K562 (cell line): ENCODE results near the gene FBLN7. TPM values are rescaled to one million over a fixed set of nuclear protein-coding genes. Genes with fewer than 3 reads are reported as not detected.

Experiments
- ATAC-seq: fragments of 200-7000 bp; cut with Tn5 transposase; 3 replicates; pipeline ENCODE4 v1.9.1; 2020; ENCODE audit warnings: moderate library complexity
- BruUV-seq: library from RNA; stranded (reverse); fragments of 400-500 nt; replicated peaks from 2 replicates; lab custom pipeline; 2021; lab: Mats Ljungman, UMichigan
- CTCF ChIA-PET: fragments of 300-600 bp; formaldehyde crosslinking; extraction: SDS; loops from one replicate; lab custom pipeline; 2021; ENCODE audit warnings: low intra/inter-chr PET ratio; lab: Yijun Ruan, JAX
- POLR2A ChIA-PET: fragments of 300-600, 350-650 bp; sonication (Branson Sonifier 250); formaldehyde crosslinking; extraction: SDS; loops from one replicate; lab custom pipeline; 2021; ENCODE audit warnings: antibody characterized with exemption, inconsistent platforms; lab: Yijun Ruan, JAX
- DNase-seq, 4 experiments: peaks; one replicate each; pipeline versions ENCODE4 v3.0.0 to v3.0.0-alpha.2; 2011 to 2018; ENCODE audit warnings: low spot score in 3 of 4, mixed read lengths in 3 of 4; ENCODE audit errors: extremely low read depth in 1 of 4
- FAIRE-seq: peaks from 2 replicates; lab custom pipeline; 2011; peaks lifted over from hg19 to GRCh38; lab: Jason Lieb, UNC
- H2AFZ ChIP-seq: 2 replicates; pipeline ENCODE4 v1.6.0; 2011; ENCODE audit warnings: low read depth, low read length, control low read depth, inconsistent platforms
- H3K27ac ChIP-seq: fragments of 200-600 bp; 3 replicates; pipeline ENCODE4 v1.8.0; 2011; ENCODE audit warnings: low read depth, mild to moderate bottlenecking, control low read depth, inconsistent platforms, low read length, moderate library complexity, mixed read lengths; ENCODE audit errors: extremely low read depth
- H3K27me3 ChIP-seq, 2 experiments: fragments of 300-600 bp in 1 of 2; 2 replicates in 1 of 2; 3 replicates in 1 of 2; pipeline versions ENCODE4 v1.6.0 to v1.8.0; 2011; ENCODE audit warnings: inconsistent platforms in 2 of 2, low read length in 2 of 2, mild to moderate bottlenecking in 1 of 2, mixed read lengths in 1 of 2, moderate library complexity in 1 of 2; ENCODE audit not compliant: control insufficient read depth in 2 of 2, insufficient read depth in 2 of 2
- H3K36me3 ChIP-seq: fragments of 300-600 bp; 3 replicates; pipeline ENCODE4 v1.8.0; 2011; ENCODE audit warnings: mild to moderate bottlenecking, low read length, inconsistent platforms; ENCODE audit not compliant: control insufficient read depth, insufficient read depth
- H3K4me1 ChIP-seq, 2 experiments: fragments of 200-600 bp in 1 of 2; replicated peaks in 1 of 2; 2 replicates in 1 of 2; 3 replicates in 1 of 2; pipeline versions ENCODE4 v1.5.1 to v1.8.0; 2011; ENCODE audit warnings: inconsistent platforms in 2 of 2, low read length in 2 of 2, mild to moderate bottlenecking in 1 of 2, mixed read lengths in 1 of 2, moderate library complexity in 1 of 2; ENCODE audit not compliant: control insufficient read depth in 2 of 2, insufficient read depth in 2 of 2
- H3K4me2 ChIP-seq: 2 replicates; pipeline ENCODE4 v1.6.1; 2011; ENCODE audit warnings: low read length, control low read depth, inconsistent platforms, mixed read lengths; ENCODE audit not compliant: insufficient read depth
- H3K4me3 ChIP-seq: fragments of 200-600 bp; sonication (generic), shearing (Covaris generic); 2 replicates; pipeline ENCODE4 v1.5.1; 2016; ENCODE audit warnings: control low read depth, inconsistent platforms
- H3K79me2 ChIP-seq: fragments of 200-600 bp; 3 replicates; pipeline ENCODE4 v1.8.0; 2011; ENCODE audit warnings: low read length, inconsistent platforms; ENCODE audit not compliant: control insufficient read depth, insufficient read depth
- H3K9ac ChIP-seq, 2 experiments: 2 replicates each; pipeline versions ENCODE4 v1.6.0 to v1.6.1; 2011; ENCODE audit warnings: low read depth in 2 of 2, low read length in 2 of 2, control low read depth in 1 of 2, inconsistent platforms in 1 of 2, mild to moderate bottlenecking in 1 of 2, mixed read lengths in 1 of 2; ENCODE audit not compliant: insufficient read depth in 1 of 2
- H3K9me1 ChIP-seq: one replicate; pipeline ENCODE4 v1.6.0; 2011; ENCODE audit warnings: inconsistent platforms, mild to moderate bottlenecking, low read length, moderate library complexity; ENCODE audit not compliant: control insufficient read depth, insufficient read depth
- H3K9me3 ChIP-seq: replicated peaks from 2 replicates; pipeline ENCODE4 v1.5.1; 2011; ENCODE audit warnings: low read depth, low read length, inconsistent platforms; ENCODE audit not compliant: control insufficient read depth, insufficient read depth
- H4K20me1 ChIP-seq: replicated peaks from 2 replicates; pipeline ENCODE4 v1.6.1; 2011; ENCODE audit warnings: low read length, inconsistent platforms, mixed read lengths; ENCODE audit not compliant: control insufficient read depth, insufficient read depth
- CEBPB ChIP-seq: fragments of 450-650 bp; IDR thresholded peaks from 2 replicates; pipeline ENCODE4 v1.6.1; 2016; ENCODE audit warnings: missing genetic modification characterization, missing compliant biosample characterization
- EGR1 ChIP-seq: fragments of 450-650 bp; conservative IDR thresholded peaks from 2 replicates; pipeline ENCODE4 v1.6.1; 2017; ENCODE audit warnings: mild to moderate bottlenecking
- PRMT5 ChIP-seq: sonication (generic); formaldehyde crosslinking; IDR thresholded peaks from 2 replicates; pipeline ENCODE4 v1.5.0; 2020; ENCODE audit warnings: missing genetic modification reagents
- RBM14 ChIP-seq: fragments of 200-400 bp; formaldehyde crosslinking; IDR thresholded peaks from 2 replicates; pipeline ENCODE4 v1.6.1; 2018; ENCODE audit warnings: low read depth, mild to moderate bottlenecking, low read length, moderate library complexity, borderline replicate concordance; ENCODE audit not compliant: insufficient read depth
- ZNF12 ChIP-seq: sonication (generic); formaldehyde crosslinking; IDR thresholded peaks from 2 replicates; pipeline ENCODE4 v1.4.0; 2020; ENCODE audit warnings: mild to moderate bottlenecking, missing genetic modification reagents
- ZNF589 ChIP-seq: fragments of 200-800 bp; sonication (Bioruptor generic); IDR thresholded peaks from 2 replicates; pipeline ENCODE4 v1.6.1; 2016; ENCODE audit warnings: low read depth, missing genetic modification characterization, missing compliant biosample characterization
- ZNF79 ChIP-seq: fragments of 250-450 bp; sonication (Bioruptor Pico); IDR thresholded peaks from 2 replicates; pipeline ENCODE4 v1.4.0; 2020; ENCODE audit warnings: low read depth, mild to moderate bottlenecking, moderate library complexity
- WGBS: fragments of 100-300 bp; shearing (Covaris generic); methylation state at CpG from one replicate; pipeline ENCODE4 v1.1.6; 2016; ENCODE audit warnings: low coverage, mixed read lengths; ENCODE audit not compliant: insufficient coverage; ENCODE audit errors: missing lambda C conversion rate; 5-methylcytosine and 5-hydroxymethylcytosine counted together
- in situ Hi-C: fragments of 300-500 bp; cut with MboI; formaldehyde crosslinking; loops from 4 replicates; pipeline ENCODE4 v1.15.0; 2018; ENCODE audit warnings: inconsistent platforms, mixed read lengths
- intact Hi-C: fragments of 100-400 bp; cut with micrococcal nuclease; formaldehyde crosslinking; loops from 2 replicates; pipeline ENCODE4 v1.14.2; 2022
- polyA plus RNA-seq, 8 experiments: library from polyadenylated mRNA; depleted of rRNA in 4 of 8; stranded (reverse) in 5 of 8; unstranded in 3 of 8; fragments of >200 nt; fragmentation: Nextera tagmentation in 2 of 8; fragmentation: Illumina TruSeq in 1 of 8; extraction: Ambion mirVana in 2 of 8; extraction: Trizol in 1 of 8; gene quantifications; 2 replicates each; pipeline versions ENCODE4 v1.2.1 to v1.2.3, GENCODE V29; 2011 to 2014; ENCODE audit warnings: inconsistent platforms in 1 of 8, missing spikeins in 1 of 8
- total RNA-seq, 7 experiments: library from RNA; depleted of rRNA in 6 of 7; stranded (reverse); fragments of >200 nt in 6 of 7; fragmentation: Illumina TruSeq in 2 of 7; extraction: Trizol in 2 of 7; gene quantifications; 2 replicates each; pipeline versions ENCODE4 v1.2.1 to v1.2.3, GENCODE V29; 2011 to 2021; ENCODE audit warnings: low replicate concordance in 1 of 7

The FBLN7 gene
- total and polyA plus RNA-seq, 9 of the 15 experiments (the other 6 are each of a cell fraction or from before 2014, with no cell fraction given), result 0.13 TPM; not detected in 8

GRCh38 chr2:112156152-112156986, 18.2 kb downstream of the FBLN7 start:
- no TSS peak for BruUV-seq
- peaks cover 5 to 57% of the 10 kb centered on the region in 2 experiments; a peak in 4 of 5 replicates for H3K27me3 ChIP-seq
- intact Hi-C loops, result no loop called here
- POLR2A ChIA-PET, result no interaction called here
- 0 out of 2 replicates have a peak overlapping the region, but pooled peaks have one; percentile 1 for H2AFZ ChIP-seq
- no peak for DNase-seq
- H3K4me2 ChIP-seq, result peak overlapping the region; percentile 1; the same call in 1 of the 2 replicates
- FAIRE-seq, result no peak
- H3K79me2 ChIP-seq, result no peaks in the 10 kb centered on the region
- peak; percentile 37; the same call in 2 of the 3 replicates for ATAC-seq
- WGBS, result 16% methylated on average over 16 of the region's 21 CpGs
- no peaks in the 10 kb centered on the region for H3K9me1 ChIP-seq
- peak overlapping the region in 1 of 2 experiments; percentile 64; a peak in 2 of 4 replicates for H3K9ac ChIP-seq
- H3K27ac ChIP-seq, result no peak overlapping the region
- TF ChIP-seq PRMT5 (CRISPR knock-in tag) (no peak), EGR1 (peak; percentile 78), ZNF589 (CRISPR knock-in tag) (no peak), ZNF79 (CRISPR knock-in tag) (no peak)
- in situ Hi-C loops, result no loop called here
- no peak overlapping the region for H3K4me3 ChIP-seq
- no peaks in the 10 kb centered on the region for H3K9me3 ChIP-seq
- H3K4me1 ChIP-seq, result peaks cover 0 to 29% of the 10 kb centered on the region in 2 experiments; a peak in 3 of 5 replicates
- CTCF ChIA-PET, result no interaction called here
- no peaks in the 10 kb centered on the region for H4K20me1 ChIP-seq
- H3K36me3 ChIP-seq, result no peaks in the 10 kb centered on the region

- TF ChIP-seq RBM14 (no peak), ZNF12 (CRISPR knock-in tag) (0 out of 2 replicates have a peak, but pooled peaks have one; percentile 35), CEBPB (tag) (peak; percentile 46)
- TF ChIP-seq, all 486 proteins: peak for 2
- no peaks in the 10 kb centered on the region for H3K36me3 ChIP-seq
- in situ Hi-C loops (no loop called here), intact Hi-C loops (no loop called here)
- no peaks in the 10 kb centered on the region for H3K79me2 ChIP-seq
- no peak for FAIRE-seq
- H3K9me1 ChIP-seq, result no peaks in the 10 kb centered on the region
- no peaks in the 10 kb centered on the region for H3K9me3 ChIP-seq
- DNase-seq, result no peak
- H4K20me1 ChIP-seq, result no peaks in the 10 kb centered on the region
- no peak for ATAC-seq
- POLR2A ChIA-PET, result no interaction called here
- no peak overlapping the region for H2AFZ ChIP-seq
- H3K27ac ChIP-seq, result no peak overlapping the region
- peaks cover 9 to 57% of the 10 kb centered on the region in 2 experiments; a peak in 4 of 5 replicates for H3K27me3 ChIP-seq
- WGBS, result 25% methylated on average over 3 of the region's 3 CpGs
- H3K4me1 ChIP-seq, result peaks cover 0 to 29% of the 10 kb centered on the region in 2 experiments; a peak in 3 of 5 replicates
- BruUV-seq, result no TSS peak
- H3K9ac ChIP-seq, result no peak overlapping the region
- H3K4me2 ChIP-seq, result no peak overlapping the region
- CTCF ChIA-PET, result no interaction called here
- H3K4me3 ChIP-seq, result no peak overlapping the region
Observed at GRCh38 chr2:112157472-112157871, 19.3 kb downstream of the FBLN7 start.
